Hepatocyte (in vitro differentiated cells): ENCODE data around the gene ARHGDIB.

Experiments used
- EZH2 ChIP-seq: fragments of 200-600 bp; sonication (generic); IDR thresholded peaks from 2 replicates; pipeline ENCODE4 v1.6.1; 2016; ENCODE audit warnings: antibody characterized with exemption, mild to moderate bottlenecking, borderline replicate concordance
- EZH2phosphoT487 ChIP-seq: fragments of 200-600 bp; sonication (generic); IDR thresholded peaks from one replicate; pipeline ENCODE4 v1.6.1; 2018; ENCODE audit warnings: antibody characterized with exemption, mild to moderate bottlenecking, low read depth, moderate library complexity; ENCODE audit not compliant: unreplicated experiment, severe bottlenecking
- TF ChIP-seq, protein P1 (sequence below): fragments of 200-600 bp; sonication (generic); IDR thresholded peaks from 2 replicates; pipeline ENCODE4 v1.5.1; 2016; ENCODE audit warnings: antibody characterized with exemption, mild to moderate bottlenecking; ENCODE audit not compliant: poor library complexity

DNA sequence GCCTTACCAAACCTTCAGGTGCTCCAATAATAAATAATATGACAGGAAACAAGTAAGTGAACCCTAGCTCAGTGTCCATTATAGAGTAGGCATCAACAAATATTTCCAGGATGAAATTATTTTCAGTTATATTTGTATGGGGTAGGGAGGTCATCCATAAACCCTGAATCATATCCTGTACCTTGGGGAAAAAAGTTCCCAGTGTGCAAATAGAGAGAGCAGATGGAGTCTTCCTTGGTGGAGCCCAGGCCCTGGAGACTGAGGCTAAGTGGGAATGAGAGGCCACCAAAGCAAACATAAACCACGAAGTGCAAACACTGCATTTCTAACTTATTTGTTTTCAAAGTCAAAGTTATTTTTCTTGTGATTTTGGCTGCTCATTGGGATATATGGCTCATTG is 14.5 kb downstream of the ARHGDIB start:
- no peak for TF ChIP-seq EZH2phosphoT487
- TF ChIP-seq EZH2: no peak
- TF ChIP-seq, protein P1, sequence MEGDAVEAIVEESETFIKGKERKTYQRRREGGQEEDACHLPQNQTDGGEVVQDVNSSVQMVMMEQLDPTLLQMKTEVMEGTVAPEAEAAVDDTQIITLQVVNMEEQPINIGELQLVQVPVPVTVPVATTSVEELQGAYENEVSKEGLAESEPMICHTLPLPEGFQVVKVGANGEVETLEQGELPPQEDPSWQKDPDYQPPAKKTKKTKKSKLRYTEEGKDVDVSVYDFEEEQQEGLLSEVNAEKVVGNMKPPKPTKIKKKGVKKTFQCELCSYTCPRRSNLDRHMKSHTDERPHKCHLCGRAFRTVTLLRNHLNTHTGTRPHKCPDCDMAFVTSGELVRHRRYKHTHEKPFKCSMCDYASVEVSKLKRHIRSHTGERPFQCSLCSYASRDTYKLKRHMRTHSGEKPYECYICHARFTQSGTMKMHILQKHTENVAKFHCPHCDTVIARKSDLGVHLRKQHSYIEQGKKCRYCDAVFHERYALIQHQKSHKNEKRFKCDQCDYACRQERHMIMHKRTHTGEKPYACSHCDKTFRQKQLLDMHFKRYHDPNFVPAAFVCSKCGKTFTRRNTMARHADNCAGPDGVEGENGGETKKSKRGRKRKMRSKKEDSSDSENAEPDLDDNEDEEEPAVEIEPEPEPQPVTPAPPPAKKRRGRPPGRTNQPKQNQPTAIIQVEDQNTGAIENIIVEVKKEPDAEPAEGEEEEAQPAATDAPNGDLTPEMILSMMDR: no peak
